Fibroblast of peridontal ligament (primary cell): ENCODE measurements around the gene ADGRV1.
"Not testable (repeated sequence)": the region's sequence is repeated elsewhere in the genome, so short reads cannot be mapped to it uniquely, and the experiment has no call there.

ENCODE experiments used
- DNase-seq: peaks from one replicate; pipeline ENCODE4 v3.0.0-alpha.2; 2010; ENCODE audit errors: extremely low read depth

ADGRV1 gene

DNA sequence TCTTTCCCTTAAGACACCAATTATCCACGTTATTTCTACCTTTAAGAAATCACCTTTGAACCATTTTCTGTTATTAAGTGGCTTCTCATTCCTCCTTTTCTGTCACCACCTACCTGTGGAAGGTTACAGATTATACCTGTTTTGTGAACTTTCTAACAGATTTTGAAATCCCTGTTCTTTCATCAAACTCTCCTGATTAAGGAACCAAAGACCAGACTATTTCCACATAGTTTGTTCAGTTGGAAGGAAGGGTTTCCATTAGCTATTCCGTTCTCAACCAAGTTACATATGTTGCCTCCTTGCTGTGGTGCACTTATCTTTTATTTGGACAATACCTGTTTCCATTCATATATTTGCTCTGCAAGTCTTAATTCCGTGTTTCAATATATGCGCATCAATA lies 343.6 kb downstream of the ADGRV1 start:
- no peak for DNase-seq

DNA sequence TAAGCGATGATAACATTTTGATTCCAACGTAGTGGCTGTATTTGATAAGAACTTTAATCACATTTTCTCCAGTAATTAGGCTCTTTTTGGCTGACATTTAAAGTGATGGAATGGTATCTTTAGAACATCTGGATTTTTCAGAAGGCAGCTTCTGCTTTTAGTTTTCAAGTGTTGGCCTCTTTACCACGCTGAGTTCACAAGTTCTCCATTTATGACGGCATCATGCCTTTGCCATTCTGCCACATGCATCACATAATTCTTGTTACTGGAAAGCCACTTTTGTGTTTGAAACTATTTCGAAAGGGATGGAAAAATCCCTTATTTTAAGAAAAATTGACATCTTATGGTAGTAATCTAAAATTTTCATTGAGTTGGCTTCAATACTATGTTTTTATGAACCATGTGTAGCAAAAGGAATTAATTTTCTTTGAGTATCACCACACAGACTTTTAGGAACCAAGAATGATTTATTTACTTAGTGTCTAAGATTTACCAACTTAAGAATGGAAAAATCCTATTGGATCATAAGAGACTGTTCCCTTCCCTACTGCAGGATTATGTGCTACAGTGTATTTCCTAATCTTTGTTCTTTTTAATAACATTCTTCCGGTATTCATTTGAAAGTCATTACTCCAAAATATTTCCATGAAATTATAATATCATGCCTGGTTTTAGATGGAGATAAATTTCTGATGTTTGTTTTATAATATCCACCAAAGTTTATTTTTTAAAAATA lies 344.2 kb downstream of the ADGRV1 start:
- no peak for DNase-seq

DNA sequence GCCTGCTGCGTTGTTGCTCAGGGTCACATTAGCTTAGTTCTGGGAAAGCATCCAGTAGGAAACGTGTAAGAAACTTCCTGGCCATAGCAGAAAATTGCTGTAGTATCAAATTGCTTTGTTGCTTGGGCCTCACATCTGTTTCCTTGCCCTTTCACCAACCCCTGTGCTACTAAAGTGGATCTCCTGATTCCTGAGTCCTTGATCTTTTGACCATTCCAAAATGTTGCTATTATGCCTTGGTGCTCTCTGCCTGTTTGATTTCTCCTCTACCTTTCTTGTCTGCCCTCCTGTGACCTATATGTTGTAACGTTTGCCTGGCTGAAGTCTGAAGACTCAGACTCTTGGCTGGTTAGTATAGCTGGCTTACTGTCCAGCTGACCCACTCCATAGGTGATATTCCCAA lies 350.5 kb downstream of the ADGRV1 start:
- peak; percentile 68 for DNase-seq

DNA sequence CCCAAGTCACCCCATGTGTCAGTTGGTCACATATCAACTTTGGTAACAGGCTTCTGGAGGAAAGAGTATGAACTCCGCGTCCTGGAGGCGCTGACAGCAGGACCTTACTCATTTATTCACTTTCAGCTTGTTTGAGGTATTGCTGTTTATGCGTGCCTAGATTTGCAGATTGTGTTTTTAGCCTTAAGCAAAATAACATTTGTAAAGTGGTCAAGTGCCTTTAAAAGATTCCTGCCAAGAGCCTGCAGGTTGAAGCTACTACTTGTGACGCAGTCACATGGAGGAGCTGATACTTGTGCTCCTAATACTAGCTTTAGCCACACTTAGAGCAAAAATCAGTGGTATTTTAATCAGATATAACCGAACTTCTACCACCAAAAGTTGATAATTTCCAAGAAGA lies 351.3 kb downstream of the ADGRV1 start:
- no peak for DNase-seq

DNA sequence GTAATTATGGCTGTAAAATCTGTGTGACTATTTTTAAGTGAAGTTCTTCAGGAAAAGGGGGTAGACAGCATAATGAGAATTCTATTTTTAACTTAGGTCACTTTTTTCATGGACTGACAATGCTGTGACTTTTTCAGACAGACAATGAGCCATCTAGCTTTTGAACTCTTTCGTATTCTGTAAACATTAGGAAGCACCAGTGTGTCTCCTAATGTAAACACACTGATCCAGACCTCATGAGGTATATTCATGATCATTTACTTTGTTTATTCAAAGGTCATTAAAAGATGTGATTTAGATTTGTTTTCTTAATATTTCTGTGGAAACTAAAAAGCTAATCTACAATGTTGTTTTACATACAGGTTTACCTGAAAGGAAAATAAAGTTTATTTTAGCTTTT lies 352.6 kb downstream of the ADGRV1 start:
- DNase-seq, result no peak

DNA sequence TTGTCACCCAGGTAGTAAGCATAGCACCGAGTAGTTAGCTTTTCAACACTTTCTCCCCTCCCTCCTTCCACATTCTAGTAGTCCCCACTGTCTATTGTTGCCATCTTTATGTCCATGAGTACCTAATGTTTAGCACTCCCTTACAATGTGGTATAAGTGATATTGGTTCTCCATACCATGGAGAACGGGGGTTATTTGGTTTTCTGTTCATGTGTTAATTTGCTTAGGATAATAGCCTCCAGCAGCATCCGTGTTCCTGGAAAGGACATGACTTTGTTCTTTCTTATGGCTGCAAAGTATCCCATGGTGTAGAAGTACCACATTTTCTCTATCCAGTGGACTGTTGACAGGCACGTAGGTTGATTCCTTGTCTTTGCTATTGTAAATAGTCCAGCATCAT lies 353.9 kb downstream of the ADGRV1 start:
- DNase-seq, result no peak

DNA sequence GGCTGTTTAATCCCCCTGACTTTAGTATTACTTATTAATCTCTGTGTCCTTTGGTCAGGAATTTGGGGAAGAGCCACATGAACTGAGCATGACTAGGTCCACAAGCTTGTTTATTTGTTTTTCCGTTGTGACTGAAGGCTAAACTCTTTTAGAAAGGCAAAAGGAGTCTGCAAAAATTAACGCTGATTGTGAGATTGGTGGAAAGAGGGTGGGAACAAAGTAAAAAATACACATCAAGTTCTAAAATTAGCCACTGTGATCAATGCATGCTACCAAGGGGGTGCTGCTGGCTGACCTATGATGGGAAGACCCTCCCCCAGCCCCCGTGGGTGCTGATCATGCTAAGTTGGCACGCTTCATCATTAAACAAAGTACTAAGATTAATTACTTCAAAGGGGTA lies 356.8 kb downstream of the ADGRV1 start:
- no peak for DNase-seq

DNA sequence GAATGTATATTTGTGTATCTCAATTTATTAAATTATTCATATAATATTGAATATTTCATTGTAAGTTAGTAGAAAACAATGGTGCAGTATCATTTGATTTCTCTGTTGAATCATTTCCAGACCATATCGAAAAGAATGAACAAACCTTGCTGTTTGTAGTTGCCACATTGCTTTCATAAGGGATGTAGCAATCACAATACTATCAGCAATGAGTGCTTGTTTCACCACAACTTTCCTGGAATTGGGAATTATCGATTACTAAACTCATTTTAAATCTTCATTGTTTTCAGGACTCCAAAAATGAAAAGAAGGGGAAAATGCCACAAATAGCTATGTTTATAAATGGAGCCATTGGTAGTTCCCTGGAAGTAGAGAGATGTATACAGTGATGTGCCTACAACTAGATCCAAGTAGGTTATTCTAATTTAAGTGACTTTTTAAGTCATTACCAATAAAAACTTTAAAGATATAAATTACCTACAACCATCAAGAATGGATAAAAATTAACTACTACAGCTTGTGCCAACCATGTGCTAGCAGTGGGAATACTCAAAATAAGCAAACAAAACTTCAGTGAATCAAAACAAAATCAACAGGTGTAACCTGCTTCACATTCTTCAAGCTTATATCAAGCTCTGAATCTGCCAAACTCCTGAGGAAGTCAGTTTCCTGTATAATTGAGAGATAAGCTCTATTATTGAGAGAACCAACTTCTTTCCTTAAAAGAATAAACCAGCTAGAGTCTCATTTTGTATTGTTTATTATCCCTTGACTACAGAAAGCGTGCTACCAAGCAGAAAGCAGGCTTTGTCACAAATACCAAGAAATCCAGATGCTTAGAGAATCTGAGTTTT lies 358.6 kb downstream of the ADGRV1 start:
- no peak for DNase-seq

DNA sequence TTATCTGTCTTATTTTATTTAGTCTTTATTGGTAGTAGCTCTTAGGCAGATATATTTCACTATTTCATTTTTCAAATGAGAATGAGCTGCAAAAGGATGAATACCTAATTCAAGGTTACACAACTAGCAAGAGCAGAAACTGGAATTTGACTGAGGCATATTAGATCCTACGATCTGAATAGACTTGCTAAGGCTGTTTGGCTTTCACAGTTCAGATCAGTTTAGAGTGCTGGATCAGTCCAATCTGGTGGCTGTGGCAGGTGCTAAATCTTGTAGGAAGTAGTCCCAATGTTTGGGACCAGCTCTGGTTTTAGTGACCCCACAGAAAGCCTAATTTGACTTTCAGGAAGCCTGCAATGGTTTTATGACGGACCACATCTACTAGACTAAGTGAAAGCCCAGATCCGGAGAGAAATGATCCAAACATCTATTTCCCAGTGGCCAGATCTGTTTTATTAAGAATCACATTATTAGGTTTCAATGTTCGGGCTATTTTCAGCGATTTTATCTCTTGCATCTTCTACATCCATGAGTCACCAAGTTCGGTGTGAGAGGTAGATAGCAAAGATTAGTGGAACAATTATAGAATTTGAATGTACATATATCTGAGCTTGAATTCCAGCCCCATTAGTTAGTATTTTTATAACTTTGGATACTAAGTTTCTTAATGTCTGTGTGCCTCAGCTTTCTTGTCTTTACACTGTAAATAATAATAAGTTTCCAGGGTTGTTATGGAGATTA lies 359.5 kb downstream of the ADGRV1 start:
- no peak for DNase-seq

DNA sequence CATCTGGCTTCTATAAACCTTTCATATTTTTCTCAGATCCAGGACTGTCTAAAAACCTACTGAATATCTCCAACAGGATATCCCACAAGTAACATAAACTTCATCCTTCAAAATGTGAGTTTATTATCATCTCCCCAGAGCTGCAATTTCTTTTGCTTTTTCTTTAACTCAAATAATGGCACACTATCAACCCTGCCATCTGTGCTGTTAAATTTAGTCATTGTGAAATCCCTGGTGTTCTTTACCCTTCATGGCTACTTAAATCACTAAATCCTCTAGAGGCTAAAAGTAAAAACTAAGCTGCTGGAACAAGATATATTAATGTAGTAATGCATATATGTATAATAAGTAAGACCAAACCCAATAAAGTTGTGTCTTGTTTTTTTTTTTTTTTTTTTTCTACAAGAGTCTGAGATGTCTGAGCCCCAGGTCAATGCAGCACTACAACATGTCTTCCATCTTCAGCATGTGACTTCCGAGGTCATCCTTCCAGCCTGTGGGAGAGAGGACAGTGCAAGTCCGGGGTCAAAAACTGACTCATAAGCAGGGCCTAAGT lies 362.9 kb downstream of the ADGRV1 start:
- DNase-seq, result no peak

DNA sequence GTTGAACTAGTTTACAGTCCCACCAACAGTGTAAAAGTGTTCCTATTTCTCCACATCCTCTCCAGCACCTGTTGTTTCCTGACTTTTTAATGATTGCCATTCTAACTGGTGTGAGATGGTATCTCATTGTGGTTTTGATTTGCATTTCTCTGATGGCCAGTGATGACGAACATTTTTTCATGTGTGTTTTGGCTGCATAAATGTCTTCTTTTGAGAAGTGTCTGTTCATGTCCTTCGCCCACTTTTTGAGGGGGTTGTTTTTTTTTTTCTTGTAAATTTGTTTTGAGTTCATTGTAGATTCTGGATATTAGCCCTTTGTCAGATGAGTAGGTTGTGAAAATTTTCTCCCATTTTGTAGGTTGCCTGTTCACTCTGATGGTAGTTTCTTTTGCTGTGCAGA lies 365.6 kb downstream of the ADGRV1 start:
- not testable (repeated sequence) for DNase-seq

DNA sequence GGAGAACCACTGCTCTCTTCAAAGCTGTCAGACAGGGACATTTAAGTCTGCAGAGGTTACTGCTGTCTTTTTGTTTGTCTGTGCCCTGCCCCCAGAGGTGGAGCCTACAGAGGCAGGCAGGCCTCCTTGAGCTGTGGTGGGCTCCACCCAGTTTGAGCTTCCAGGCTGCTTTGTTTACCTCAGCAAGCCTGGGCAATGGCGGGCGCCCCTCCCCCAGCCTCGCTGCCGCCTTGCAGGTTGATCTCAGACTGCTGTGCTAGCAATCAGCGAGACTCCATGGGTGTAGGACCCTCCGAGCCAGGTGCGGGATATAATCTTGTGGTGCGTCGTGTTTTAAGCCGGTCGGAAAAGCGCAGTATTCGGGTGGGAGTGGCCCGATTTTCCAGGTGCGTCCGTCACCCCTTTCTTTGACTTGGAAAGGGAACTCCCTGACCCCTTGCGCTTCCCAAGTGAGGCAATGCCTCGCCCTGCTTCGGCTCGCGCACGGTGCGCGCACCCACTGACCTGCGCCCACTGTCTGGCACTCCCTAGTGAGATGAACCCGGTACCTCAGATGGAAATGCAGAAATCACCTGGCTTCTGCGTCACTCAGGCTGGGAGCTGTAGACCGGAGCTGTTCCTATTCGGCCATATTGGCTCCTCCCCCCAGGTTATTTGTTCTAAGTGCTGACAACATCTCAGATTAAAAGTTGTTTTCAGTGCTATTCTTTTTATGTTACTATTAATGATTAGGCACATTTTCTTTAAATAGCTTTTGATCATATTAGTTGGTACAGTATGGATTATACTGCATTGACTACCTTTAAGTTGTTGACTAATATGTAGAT lies 370.6 kb downstream of the ADGRV1 start:
- DNase-seq, result not testable (repeated sequence)

DNA sequence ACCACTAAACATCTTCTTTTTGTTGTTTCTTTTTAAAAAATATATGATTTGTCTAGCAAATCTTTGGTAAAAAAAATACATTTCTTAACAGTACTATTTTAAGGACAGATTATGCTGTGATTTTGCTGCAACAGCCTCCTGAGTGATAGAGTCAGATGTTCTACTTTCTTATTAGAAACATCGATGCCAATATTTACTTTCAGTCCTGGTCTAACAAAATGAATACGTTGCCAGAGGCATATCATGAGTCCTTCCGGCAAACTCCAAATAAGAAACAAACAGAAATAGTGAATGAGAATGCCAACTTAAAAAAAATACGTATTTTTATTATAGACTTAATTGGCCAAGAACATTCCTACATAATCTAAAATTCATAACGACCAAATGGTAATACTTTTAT lies 371.5 kb downstream of the ADGRV1 start:
- DNase-seq, result no peak

DNA sequence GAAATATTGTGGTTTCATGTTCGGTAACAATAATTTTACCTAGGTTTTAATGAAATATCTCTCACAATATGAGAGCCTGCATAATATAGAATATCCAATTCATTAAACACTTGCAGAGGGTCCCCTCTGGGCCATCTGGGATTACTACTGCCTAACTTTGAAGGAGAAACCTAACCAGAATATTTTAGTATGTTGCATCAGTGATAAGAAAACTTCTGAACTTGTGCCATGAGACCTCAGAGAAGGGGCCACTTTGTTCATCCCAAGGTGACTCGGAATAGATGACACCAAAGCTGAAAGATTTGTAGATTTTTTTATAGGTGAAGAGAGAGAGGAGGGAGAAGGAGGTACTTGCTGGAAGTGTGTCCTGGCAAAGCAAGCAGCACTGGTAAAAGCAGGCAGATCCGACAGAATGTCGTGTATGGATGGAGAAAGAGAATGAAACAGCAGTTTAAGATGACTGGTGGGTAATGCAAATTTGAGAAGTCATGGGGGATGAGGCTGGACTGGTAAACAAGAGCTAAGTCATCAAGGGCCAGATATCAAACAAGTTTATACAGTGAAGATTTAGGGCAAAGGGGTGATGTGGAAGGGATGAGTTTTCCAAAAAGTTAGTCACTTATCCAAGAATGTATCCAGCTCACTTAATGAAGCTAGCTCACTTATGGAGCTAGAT lies 372.3 kb downstream of the ADGRV1 start:
- peak; percentile 13 for DNase-seq

DNA sequence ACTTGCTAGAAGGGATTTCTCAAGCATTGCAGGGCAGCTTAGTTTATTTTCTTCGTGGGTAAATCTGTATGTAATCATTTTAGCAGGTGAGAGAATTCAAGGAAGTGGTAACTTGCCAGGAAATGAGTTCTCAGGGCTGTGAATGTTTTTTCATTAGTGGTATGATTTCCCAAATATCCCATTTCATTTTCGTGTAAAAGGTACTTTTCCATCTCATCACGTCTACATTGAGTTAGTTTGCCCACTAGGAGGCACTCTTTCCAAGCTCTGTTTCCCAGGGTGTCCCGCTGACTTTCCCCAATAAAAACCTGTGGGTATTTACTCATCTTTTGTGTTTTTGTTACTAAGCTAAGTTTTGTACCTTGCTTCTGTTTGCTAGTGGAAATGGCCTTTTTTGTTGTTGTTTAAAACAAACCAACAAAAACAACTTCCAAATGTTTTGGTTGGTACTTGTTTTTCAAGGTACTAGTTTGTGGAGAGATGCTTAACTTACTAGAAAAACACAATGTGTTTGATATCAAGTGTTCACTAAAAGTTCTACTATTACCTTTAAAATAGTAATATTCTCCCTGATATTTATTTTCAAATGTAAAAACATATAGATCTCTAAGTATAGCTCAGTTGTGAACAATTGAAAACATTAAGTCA lies 373.6 kb downstream of the ADGRV1 start:
- DNase-seq, result peak; percentile 79

DNA sequence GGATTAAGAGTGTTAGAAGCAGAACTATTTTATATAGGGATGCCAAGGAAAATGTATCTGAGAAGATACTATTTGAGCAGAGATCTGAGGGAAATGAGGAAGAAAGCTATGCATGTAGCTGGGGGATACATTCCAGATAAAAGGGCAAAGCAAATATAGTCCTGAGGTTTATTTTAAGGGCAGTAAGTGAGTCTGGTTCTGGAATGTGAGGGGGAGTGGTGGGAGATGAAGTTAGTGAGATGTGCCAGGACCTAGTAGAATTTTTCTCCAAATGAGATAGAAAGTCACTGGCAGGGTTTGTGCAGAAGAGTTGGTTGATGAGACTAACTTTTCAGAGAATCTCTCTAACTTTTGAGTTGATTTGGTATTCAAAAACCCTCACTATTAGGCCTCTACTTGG lies 374.7 kb downstream of the ADGRV1 start:
- DNase-seq, result no peak

DNA sequence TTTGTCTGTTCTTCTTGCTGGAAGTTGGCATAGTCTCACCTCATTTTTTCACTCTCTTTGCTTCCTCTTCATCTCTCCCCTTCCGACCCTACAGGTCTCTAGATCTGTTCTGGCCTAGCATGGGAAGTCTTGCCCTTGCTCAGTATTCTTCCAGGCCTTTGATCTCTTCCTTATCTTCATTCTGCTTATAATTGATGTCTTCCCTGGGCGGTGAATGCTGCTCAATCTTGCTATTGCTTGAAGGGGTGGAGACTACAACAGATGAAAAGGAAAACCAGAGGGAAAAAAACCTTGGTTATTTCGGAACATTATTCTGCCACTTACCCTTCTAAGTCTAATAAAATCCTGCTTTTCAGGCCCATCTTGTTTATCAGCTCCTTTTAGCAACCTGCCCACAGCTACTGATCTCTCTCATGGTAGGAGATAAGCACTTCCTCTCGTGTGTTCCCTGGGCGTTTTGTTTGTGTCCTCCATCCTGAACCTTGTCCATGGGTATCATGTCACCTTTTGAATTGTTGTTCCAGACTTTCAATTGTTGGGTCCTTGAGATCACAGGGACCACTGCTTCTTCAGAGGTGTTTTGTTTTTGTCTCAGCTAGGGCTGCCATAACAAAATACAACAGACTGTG lies 375.6 kb downstream of the ADGRV1 start:
- DNase-seq, result no peak

DNA sequence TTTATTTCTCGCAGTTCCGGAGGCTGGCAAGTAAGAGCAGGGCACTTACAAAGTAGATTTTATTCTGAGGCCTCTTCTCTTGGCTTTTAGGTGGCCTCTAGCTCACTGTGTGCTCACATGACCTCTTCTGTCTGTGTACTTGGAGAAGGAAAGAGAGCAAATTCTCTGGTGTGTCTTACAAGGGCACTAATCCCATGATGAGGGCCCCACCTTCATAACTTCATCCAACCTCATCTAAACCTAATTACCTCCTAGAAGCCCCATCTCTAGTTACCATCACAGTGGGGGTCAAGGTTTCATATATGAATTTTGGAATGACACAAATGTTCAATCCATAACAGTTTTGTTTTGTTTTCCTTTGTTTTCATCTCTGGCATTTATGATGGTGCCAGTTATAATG lies 376.1 kb downstream of the ADGRV1 start:
- no peak for DNase-seq

DNA sequence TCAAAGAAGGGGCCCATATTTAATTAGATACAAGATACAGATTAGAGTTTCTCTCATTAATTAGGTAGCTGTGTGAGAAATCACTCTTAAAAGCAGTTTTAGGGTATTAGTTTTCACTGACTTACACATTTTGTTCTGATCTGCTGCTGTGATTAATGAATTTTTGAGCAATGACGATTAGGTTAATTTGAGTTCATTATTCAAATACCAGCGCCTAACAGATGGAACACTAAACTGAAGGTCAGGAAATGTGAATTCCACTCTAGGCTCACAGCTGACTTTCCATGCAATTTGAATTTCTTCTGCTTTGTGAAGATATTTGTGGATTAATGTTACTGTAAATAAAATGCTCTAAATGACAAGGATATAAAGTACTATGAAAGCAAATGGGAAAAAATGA lies 380.6 kb downstream of the ADGRV1 start:
- no peak for DNase-seq
